Measurements from ENCODE around the gene LPO.
A peak's percentile ranks its signal among the peaks of the same experiment; 100 is the strongest.

DNA sequence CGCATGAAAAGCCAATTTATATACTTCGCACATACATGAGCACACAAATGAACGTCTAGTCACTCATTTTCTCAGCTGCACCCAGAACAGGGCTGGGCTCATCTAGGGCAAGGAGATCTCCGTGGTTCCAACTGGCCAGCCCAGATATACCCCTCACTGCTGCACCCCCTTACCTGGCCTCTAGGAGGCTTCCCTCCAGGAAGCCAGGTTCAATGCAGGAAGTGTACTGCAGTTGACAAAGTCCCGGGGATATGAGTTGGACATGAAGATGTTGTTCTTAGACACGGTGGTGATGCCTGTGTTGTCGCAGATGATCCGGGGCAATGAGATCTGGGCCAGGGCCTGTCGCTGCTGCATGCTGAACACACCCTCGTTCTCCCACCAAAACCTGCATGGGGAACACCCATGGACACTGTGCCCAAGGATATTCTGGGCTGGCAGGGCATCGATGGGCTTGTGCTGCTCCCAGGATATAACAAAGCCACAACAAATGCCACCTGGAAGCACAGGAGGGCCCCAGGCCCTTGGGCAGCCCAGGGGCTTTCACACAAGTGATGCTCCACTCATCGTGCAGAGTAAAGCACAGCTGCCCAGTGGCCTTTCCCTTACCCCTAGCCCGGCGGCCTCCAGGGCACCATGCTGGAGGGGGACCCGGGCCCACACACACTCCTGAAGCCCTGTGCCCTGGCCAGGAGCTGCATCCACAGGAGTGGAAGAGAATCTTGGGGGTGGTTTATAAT lies 32.3 kb downstream of the LPO start:
- TF ChIP-seq, protein P1, sequence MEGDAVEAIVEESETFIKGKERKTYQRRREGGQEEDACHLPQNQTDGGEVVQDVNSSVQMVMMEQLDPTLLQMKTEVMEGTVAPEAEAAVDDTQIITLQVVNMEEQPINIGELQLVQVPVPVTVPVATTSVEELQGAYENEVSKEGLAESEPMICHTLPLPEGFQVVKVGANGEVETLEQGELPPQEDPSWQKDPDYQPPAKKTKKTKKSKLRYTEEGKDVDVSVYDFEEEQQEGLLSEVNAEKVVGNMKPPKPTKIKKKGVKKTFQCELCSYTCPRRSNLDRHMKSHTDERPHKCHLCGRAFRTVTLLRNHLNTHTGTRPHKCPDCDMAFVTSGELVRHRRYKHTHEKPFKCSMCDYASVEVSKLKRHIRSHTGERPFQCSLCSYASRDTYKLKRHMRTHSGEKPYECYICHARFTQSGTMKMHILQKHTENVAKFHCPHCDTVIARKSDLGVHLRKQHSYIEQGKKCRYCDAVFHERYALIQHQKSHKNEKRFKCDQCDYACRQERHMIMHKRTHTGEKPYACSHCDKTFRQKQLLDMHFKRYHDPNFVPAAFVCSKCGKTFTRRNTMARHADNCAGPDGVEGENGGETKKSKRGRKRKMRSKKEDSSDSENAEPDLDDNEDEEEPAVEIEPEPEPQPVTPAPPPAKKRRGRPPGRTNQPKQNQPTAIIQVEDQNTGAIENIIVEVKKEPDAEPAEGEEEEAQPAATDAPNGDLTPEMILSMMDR (conservative IDR thresholded peaks at IDR 0.05 in 1 of 2, IDR thresholded peaks at IDR 0.05 in 1 of 2; ENCODE audit: extremely low read depth in 1 of 2, insufficient read depth in 1 of 2, low read depth in 1 of 2, low read length in 2 of 2), result peak; percentile 31 to 35
- TF ChIP-seq EZH2 (IDR thresholded peaks at IDR 0.05; ENCODE audit: borderline replicate concordance, low read length), result no peak
